ENCODE results near the gene SPIRE2.

Gene SPIRE2

DNA sequence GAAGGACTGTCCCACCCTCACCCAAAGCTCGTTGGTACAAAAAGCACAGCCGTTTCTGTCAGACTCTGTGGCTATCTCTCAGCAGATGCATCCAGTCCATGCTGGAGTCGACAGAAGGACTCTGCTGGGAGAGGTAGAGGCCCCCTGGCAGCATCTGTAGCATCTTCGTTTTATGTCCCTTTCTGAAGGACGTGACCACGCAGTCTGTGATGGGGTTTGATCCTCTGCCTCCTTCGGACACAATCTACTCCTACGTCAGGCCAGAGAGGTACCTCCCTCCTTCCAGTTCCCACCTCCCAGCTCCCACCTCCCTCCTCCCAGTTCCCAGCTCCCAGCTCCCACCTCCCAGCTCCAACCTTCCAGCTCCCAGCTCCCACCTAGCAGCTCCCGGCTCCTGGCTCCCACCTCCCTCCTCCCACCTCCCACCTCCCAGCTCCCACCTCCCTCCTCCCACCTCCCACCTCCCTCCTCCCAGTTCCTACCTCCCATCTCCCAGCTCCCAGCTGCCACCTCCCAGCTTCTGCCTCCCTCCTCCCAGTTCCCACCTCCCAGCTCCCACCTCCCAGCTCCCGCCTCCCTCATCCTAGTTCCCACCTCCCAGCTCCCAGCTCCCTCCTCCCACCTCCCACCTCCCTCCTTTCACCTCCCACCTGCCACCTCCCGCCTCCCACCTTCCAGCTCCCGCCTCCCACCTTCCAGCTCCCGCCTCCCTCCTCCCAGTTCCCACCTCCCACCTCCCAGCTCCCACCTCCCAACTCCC is 79.0 kb downstream of the SPIRE2 start:
- DNase-seq (ENCODE audit: insufficient read length, low spot score) (no peak), FAIRE-seq (no peak)
- TF ChIP-seq, protein P1, sequence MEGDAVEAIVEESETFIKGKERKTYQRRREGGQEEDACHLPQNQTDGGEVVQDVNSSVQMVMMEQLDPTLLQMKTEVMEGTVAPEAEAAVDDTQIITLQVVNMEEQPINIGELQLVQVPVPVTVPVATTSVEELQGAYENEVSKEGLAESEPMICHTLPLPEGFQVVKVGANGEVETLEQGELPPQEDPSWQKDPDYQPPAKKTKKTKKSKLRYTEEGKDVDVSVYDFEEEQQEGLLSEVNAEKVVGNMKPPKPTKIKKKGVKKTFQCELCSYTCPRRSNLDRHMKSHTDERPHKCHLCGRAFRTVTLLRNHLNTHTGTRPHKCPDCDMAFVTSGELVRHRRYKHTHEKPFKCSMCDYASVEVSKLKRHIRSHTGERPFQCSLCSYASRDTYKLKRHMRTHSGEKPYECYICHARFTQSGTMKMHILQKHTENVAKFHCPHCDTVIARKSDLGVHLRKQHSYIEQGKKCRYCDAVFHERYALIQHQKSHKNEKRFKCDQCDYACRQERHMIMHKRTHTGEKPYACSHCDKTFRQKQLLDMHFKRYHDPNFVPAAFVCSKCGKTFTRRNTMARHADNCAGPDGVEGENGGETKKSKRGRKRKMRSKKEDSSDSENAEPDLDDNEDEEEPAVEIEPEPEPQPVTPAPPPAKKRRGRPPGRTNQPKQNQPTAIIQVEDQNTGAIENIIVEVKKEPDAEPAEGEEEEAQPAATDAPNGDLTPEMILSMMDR (IDR thresholded peaks at IDR 0.05; ENCODE audit: insufficient read depth, missing control alignments): no peak

DNA sequence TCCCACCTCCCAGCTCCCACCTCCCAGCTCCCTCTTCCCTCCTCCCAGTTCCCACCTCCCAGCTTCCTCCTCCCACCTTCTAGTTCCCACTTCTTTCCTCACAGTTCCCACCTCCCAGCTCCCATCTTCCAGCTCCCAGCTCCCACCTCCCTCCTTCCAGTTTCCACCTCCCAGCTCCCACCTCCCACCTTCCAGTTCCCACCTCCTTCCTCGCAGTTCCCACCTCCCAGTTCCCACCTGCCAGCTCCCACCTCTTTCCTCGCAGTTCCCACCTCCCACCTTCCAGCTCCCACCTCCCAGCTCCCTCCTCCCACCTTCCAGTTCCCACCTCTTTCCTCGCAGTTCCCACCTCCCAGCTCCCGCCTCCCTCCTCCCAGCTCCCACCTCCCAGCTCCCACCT is 80.0 kb downstream of the SPIRE2 start:
- DNase-seq (ENCODE audit: insufficient read length, low spot score) (no peak), FAIRE-seq (no peak)
- TF ChIP-seq, protein P1 (IDR thresholded peaks at IDR 0.05; ENCODE audit: insufficient read depth, missing control alignments): no peak

DNA sequence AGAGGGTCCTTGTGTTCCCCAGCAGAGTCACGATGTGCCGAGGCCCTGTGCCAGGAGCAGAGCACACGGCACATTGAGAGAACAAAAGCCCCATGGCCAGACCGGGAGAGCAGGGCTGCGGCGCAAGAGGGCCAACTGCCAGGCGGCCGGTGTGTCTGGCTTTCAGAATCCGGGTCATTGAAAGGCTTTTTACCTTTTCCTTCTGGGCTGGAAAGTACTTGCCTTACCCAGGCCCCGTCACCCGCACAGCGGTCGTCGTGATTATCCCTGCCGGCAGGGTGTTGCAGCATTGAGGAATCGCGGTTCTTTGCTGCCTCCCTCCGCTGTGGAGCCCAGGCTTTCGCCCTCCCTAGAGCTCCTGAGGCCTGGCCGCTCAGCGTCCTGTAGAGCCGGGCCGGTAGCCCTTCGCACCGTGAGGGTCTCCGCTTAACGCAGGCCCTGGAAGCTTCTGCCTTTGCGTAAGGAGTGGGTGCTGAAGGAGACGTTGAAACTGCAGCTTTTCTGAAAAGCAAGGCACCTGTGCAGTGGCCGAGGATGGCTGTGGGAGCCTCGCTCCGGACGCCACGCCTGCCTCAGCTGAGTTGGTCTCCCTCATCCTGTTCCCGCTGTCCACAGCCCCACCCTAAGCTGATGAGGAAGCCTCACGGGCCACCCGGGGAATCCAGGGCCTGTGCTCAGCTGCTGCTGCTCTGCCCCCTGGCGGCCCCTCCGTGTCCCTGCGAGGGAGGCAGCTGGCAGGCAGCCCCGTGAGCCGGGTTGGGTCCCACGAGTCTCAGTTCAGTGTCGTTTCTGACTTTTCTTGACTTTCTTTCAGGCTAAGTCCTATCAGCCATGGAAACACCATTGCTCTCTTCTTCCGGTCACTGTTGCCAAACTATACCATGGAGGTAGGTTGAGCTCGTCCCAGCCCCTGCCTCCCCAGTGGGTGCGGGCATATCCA is 81.8 kb downstream of the SPIRE2 start:
- DNase-seq (ENCODE audit: insufficient read length, low spot score): peak; percentile 78
- TF ChIP-seq, protein P1 (IDR thresholded peaks at IDR 0.05; ENCODE audit: insufficient read depth, missing control alignments): peak; percentile 64
- no peak for FAIRE-seq

DNA sequence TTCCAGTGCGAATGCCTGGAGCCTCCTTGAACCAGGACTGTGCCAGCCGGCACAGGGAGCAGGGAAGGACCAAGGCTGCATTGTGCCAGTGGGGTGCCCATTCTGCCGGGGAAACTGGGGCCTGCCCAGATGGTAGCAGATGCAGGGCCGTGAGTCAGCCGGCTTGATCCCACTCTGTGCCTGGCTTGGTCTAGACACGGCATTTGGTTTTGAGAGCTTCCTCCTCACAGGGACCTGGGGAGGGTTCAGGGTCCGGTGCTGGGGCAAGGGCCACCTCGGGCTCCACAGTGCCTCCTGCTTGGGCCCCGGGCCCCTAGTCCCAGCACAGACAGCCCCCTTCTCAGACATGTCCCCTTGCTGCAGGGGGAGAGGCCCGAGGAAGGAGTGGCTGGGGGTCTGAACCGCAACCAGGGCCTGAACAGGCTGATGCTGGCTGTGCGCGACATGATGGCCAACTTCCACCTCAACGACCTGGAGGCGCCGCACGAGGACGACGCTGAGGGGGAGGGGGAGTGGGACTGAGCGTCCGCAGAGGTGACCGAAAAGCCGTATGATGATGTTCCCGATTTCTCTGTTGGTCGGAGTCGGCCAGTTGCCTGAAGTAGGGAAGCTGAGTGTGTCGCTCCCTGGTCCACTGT is 82.6 kb downstream of the SPIRE2 start:
- no peak for FAIRE-seq
- DNase-seq (ENCODE audit: insufficient read length, low spot score): no peak

DNA sequence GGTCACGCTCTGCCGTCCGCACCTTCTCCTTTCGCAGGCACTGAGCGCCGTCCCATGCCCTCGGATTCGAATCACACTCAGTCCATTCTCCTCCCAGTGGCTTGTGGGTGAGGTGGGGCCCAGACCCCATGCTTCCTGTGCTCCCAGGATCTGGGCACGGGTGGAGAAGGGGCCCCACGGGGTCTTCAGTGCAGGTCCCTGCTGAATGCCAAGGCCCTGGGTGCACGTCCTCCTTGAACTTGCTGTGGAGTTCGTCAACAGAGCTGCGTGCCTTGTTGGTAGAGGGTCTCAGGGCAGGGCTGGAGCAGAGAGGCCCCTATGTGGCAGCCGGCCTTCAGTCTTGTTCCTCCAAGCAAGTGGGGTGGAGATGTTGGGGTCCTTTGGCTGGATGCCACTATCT is 83.1 kb downstream of the SPIRE2 start:
- TF ChIP-seq, protein P1 (IDR thresholded peaks at IDR 0.05; ENCODE audit: insufficient read depth, missing control alignments): no peak
- DNase-seq (ENCODE audit: insufficient read length, low spot score) (no peak), FAIRE-seq (no peak)

More for the DNA sequence above, 82.6 kb downstream of the SPIRE2 start:
- TF ChIP-seq, protein P1 (IDR thresholded peaks at IDR 0.05; ENCODE audit: insufficient read depth, missing control alignments): no peak

DNA sequence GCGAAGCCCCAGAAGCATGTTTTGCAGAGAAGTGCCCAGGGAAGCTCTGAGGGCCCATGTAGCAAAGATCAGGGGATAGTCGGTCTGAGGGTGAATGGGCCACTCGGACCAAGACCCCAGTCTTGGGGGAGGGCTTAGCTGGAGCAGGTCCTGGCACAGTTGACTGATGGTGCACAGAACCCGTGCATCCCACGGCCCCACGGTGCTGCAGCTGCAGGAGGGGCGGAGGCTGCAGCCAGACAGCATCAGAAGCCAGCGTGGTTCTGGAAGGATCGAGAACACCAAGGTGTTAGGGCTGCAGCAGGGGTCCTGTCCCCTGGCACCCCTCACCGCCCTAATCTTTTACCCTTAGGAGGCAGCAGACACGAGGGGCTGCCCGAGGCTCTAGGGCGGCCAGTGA is 83.9 kb downstream of the SPIRE2 start:
- FAIRE-seq: no peak
- TF ChIP-seq, protein P1 (IDR thresholded peaks at IDR 0.05; ENCODE audit: insufficient read depth, missing control alignments): no peak
- no peak for DNase-seq (ENCODE audit: insufficient read length, low spot score)

All from D721Med (cell line).